ENCODE data around the gene ADAM17. TPM values are rescaled to one million over a fixed set of nuclear protein-coding genes. Genes with fewer than 3 reads are reported as not detected.
"Not testable (repeated sequence)": the region's sequence is repeated elsewhere in the genome, so short reads cannot be mapped to it uniquely, and the experiment has no call there.

ADAM17 gene
- total RNA-seq, 2 experiments from 2014 or later = 20.2 to 23.1 TPM

DNA sequence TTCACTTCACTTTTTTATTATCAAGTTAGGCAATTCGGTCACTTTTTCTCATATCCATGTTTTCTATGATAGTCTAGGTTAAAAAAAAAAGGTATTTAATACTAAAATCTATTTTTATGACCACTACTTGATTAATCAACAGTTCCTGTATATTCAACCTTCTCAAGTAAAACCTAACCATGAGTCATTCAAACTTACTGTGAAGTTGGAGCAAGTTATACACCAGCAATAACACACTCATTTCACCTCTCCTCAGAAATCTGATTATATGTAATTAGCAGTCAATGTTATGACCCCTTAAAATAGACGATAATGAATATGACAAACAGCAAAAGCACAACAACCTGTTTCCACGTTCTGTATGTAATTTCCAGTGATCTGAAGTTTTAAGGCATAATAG, 35.0 kb upstream of the ADAM17 start:
- DNase-seq (no peak), ATAC-seq (peak; percentile 41)

DNA sequence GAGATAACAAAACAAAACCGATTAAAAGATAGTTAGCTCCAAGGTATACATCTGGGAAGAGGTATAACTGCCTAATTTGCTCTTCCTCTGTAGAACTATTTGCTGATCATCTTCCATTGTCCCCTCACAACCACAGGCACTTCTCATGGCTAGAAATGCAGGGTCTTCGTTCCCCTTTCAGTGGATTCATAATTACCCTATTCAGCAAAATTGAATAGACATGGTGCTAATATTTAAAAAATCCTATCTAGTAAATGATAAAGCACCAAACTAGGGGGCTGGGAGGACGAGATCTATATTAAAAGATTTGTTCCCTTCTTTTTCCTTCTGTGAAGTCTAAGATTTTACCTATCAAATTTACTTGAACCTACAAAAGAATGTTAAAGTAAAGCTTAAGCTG, 30.8 kb upstream of the ADAM17 start:
- H3K27me3 Mint-ChIP-seq = no peaks in the 10 kb centered on the region
- peaks cover 59% of the 10 kb centered on the region for H3K36me3 Mint-ChIP-seq (ENCODE audit: low read depth)
- no peaks in the 10 kb centered on the region for H3K9me3 Mint-ChIP-seq (ENCODE audit: low read depth)
- H3K27ac Mint-ChIP-seq = peak overlapping the region; percentile 20
- ChIA-PET CTCF (interaction anchor here (0.6 to 1.5 kb wide), 4 partner anchors 21 to 271 kb away, joined by 3 to 4 read pairs (median 3); partner anchors contain the start of gene ADAM17), POLR2A (no interaction called here)
- intact Hi-C loops (cut with DNase I, micrococcal nuclease) = no loop called here
- no peak for DNase-seq
- ATAC-seq = no peak
- H3K4me1 Mint-ChIP-seq = peaks cover 18% of the 10 kb centered on the region
- no peak overlapping the region for H3K4me3 Mint-ChIP-seq

More for the DNA sequence above, 35.0 kb upstream of the ADAM17 start:
- intact Hi-C loops (cut with DNase I, micrococcal nuclease) = loop anchor here in 1 of 2 experiments (5.0 kb wide), 1 partner anchor 98 kb away; no protein-coding TSS in a partner anchor
- ChIA-PET CTCF (interaction anchor here (0.8 kb wide), 1 partner anchor 43 kb away, joined by 3 read pairs; no protein-coding TSS in a partner anchor), POLR2A (interaction anchor here (0.7 kb wide), 1 partner anchor 211 kb away, joined by 4 read pairs; no protein-coding TSS in a partner anchor)
- Mint-ChIP-seq H3K4me1 (peaks cover 47% of the 10 kb centered on the region), H3K9me3 (ENCODE audit: low read depth) (no peaks in the 10 kb centered on the region), H3K4me3 (no peak overlapping the region), H3K27ac (peak overlapping the region; percentile 83), H3K36me3 (ENCODE audit: low read depth) (peaks cover 57% of the 10 kb centered on the region), H3K27me3 (no peaks in the 10 kb centered on the region)

DNA sequence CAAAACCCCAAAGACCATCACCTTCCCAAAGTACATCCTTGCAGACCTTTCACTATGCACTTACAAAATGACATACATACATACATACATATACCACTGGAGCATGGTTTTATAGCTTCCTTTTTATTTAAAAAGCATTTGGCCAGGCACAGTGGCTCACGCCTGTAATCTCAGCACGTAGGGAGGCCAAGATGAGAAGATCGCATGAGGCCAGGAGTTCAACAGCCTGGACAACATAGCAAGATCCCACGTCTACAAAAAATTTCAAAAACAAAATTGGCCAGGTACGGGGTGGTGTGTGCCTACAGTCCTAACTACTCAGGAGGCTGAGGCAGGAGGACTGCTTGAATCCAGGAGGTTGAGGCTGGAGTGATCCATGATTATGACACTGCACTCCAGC, 29.9 kb upstream of the ADAM17 start:
- intact Hi-C loops (cut with DNase I, micrococcal nuclease) = loop anchor here in 1 of 2 experiments (1.0 kb wide), 1 partner anchor 12 kb away; no protein-coding TSS in a partner anchor
- Mint-ChIP-seq H3K4me1 (peaks cover 9% of the 10 kb centered on the region), H3K9me3 (ENCODE audit: low read depth) (no peaks in the 10 kb centered on the region), H3K27ac (no peak overlapping the region), H3K4me3 (no peak overlapping the region), H3K36me3 (ENCODE audit: low read depth) (peaks cover 51% of the 10 kb centered on the region), H3K27me3 (no peaks in the 10 kb centered on the region)
- DNase-seq = no peak
- ATAC-seq = no peak
- ChIA-PET POLR2A (no interaction called here), CTCF (no interaction called here)

DNA sequence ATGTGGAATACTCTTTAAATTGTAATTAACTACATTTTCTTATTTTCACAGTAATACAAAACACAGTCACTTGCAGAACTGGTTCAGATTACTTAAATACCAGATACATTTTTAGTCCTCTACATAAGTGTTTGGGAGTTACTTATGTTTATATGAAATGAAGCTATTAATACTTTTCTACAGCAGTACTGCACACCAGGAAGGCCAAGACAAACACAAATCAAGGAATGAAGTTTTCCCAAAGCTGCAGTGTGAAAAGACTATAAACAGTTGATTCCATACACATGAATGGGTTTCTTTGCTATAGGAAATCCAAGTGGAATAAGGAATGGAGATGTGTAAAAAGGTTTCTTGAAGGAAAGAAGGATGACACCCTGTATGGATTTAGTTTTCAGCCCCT, 29.3 kb upstream of the ADAM17 start:
- CTCF ChIA-PET = not testable (repeated sequence)

DNA sequence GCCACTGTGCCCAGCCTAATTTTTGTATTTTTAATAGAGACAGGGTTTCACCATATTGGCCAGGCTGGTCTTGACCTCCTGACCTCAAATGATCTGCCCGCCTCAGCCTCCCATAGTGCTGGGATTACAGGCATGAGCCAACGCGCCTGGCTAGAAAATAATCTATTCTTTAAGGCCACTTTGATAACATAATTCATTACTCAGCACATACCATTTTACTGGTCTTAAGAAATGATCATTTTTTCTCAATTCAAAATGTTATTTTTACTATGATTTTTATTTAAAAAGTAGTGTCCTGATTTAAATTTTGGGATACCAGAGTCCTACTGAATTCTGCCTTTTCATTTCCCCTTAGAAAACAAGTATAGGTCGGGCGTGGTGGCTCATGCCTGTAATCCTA, 27.0 kb upstream of the ADAM17 start:
- no peaks in the 10 kb centered on the region for H3K4me1 Mint-ChIP-seq
- H3K27ac Mint-ChIP-seq = no peak overlapping the region
- intact Hi-C loops (cut with DNase I, micrococcal nuclease) = no loop called here
- ATAC-seq (no peak), DNase-seq (no peak)
- peaks cover 34% of the 10 kb centered on the region for H3K36me3 Mint-ChIP-seq (ENCODE audit: low read depth)
- CTCF ChIA-PET = interaction anchor here (0.8 kb wide), 1 partner anchor 207 kb away, joined by 3 read pairs; no protein-coding TSS in a partner anchor
- no peaks in the 10 kb centered on the region for H3K27me3 Mint-ChIP-seq
- no peak overlapping the region for H3K4me3 Mint-ChIP-seq
- H3K9me3 Mint-ChIP-seq (ENCODE audit: low read depth) = no peaks in the 10 kb centered on the region
- POLR2A ChIA-PET = no interaction called here

More for the DNA sequence above, 29.3 kb upstream of the ADAM17 start:
- H3K4me1 Mint-ChIP-seq; H3K27me3 Mint-ChIP-seq; DNase-seq; POLR2A ChIA-PET; ATAC-seq; H3K4me3 Mint-ChIP-seq; H3K27ac Mint-ChIP-seq; H3K9me3 Mint-ChIP-seq (ENCODE audit: low read depth): not testable (repeated sequence)
- intact Hi-C loops (cut with DNase I, micrococcal nuclease) = loop anchor here in 1 of 2 experiments (1.0 kb wide), 1 partner anchor 12 kb away; no protein-coding TSS in a partner anchor
- peaks cover 47% of the 10 kb centered on the region for H3K36me3 Mint-ChIP-seq (ENCODE audit: low read depth)

DNA sequence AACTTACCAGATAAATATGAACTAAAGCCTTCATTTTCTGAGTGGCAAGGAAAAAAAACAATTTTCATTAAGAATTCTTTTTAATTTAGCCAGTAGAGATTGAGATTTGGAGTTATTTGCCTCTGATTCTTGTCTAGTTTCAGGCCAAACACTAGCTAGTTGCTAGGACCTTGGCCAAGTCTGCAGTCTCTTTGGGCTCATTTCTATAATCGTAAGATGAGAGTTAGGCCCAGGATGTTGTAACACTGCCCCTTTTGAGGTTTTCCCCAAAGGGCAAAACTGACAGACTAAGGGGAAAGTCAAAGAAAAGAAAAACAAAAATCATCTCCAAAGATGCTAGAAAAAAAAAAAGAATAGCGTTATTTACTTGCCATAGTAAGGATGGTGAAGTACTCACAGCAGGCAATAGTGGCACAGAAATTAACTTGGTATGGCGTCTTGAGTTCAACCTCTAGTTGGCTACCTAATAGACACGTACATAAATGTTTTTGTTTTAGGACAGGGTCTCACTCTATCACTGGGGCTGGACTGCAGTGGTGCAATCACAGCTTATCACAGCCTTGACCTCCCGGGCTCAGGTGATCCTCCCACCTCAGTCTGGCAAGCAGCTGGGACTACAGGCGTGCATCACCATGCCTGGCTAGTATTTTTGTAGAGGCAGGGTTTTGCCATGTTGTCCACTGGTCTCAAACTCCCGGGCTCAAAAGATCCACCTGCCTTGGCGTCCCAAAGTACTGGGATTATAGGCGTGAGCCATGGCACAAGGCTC, 23.0 kb upstream of the ADAM17 start:
- ATAC-seq (no peak), DNase-seq (no peak)
- H3K4me1 Mint-ChIP-seq = peaks cover 9% of the 10 kb centered on the region
- intact Hi-C loops (cut with DNase I, micrococcal nuclease) = no loop called here
- H3K9me3 Mint-ChIP-seq (ENCODE audit: low read depth) = no peaks in the 10 kb centered on the region
- no peaks in the 10 kb centered on the region for H3K27me3 Mint-ChIP-seq
- peaks cover 5% of the 10 kb centered on the region for H3K36me3 Mint-ChIP-seq (ENCODE audit: low read depth)
- no peak overlapping the region for H3K4me3 Mint-ChIP-seq
- H3K27ac Mint-ChIP-seq = no peak overlapping the region
- ChIA-PET POLR2A (interaction anchor here (0.6 kb wide), 1 partner anchor 988 kb away, joined by 5 read pairs; no protein-coding TSS in a partner anchor), CTCF (interaction anchor here (0.6 to 1.1 kb wide), 4 partner anchors 9 to 450 kb away, joined by 3 to 5 read pairs (median 4); no protein-coding TSS in a partner anchor)

DNA sequence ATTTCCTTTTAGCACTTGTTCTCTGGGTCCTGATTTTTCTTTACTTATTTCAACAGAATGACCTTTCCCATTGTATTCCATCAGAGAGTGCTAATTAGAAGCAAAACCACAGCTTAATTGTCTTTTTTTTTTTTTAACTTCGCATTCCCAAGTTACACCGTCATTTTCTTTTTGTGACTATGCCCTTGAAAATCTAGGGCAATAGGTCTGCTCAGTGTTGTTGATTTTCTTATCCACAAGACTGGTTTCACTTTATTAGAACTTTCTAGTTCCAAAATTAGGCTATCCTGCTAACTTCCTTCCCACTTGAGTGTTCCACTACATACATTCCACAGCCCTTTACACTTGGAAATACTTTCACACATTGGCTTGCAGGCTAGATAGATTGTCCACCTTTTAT, 18.7 kb upstream of the ADAM17 start:
- ChIA-PET CTCF (interaction anchor here (0.5 to 0.7 kb wide), 2 partner anchors 19 to 26 kb away, joined by 3 read pairs; partner anchors contain the start of gene ADAM17), POLR2A (no interaction called here)
- DNase-seq (no peak), ATAC-seq (no peak)
- Mint-ChIP-seq H3K9me3 (ENCODE audit: low read depth) (no peaks in the 10 kb centered on the region), H3K27ac (no peak overlapping the region), H3K27me3 (no peaks in the 10 kb centered on the region), H3K36me3 (ENCODE audit: low read depth) (no peaks in the 10 kb centered on the region), H3K4me3 (no peak overlapping the region), H3K4me1 (peaks cover 19% of the 10 kb centered on the region)
- intact Hi-C loops (cut with DNase I, micrococcal nuclease) = no loop called here

DNA sequence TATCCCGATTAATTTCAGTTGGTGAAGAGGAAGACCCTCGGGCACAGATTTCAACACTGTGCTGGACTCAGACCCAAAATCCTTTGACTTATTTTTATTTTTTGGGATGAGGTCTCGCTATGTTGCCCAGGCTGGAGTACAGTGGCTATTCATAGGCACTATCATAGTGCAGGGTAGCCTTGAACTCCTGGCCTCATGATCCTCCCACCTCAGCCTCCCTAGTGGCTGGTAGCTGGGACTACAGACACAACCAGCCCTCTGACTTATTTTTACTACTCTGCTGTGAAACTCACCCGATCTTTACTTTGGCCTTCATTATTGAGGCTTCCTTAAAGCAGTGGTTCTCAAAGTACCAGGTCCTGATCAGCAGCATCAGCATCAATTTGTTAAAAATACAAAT, 18.2 kb upstream of the ADAM17 start:
- Mint-ChIP-seq H3K27me3 (no peaks in the 10 kb centered on the region), H3K27ac (no peak overlapping the region), H3K4me1 (peaks cover 19% of the 10 kb centered on the region), H3K9me3 (ENCODE audit: low read depth) (no peaks in the 10 kb centered on the region), H3K4me3 (no peak overlapping the region), H3K36me3 (ENCODE audit: low read depth) (no peaks in the 10 kb centered on the region)
- ATAC-seq (peak; percentile 33), DNase-seq (no peak)
- CTCF ChIA-PET = interaction anchor here (0.5 to 0.7 kb wide), 2 partner anchors 18 to 192 kb away, joined by 3 read pairs; partner anchors contain the start of gene ADAM17
- POLR2A ChIA-PET = no interaction called here
- intact Hi-C loops (cut with DNase I, micrococcal nuclease) = loop anchor here in 1 of 2 experiments (1.0 kb wide), 1 partner anchor 11 kb away; no protein-coding TSS in a partner anchor

DNA sequence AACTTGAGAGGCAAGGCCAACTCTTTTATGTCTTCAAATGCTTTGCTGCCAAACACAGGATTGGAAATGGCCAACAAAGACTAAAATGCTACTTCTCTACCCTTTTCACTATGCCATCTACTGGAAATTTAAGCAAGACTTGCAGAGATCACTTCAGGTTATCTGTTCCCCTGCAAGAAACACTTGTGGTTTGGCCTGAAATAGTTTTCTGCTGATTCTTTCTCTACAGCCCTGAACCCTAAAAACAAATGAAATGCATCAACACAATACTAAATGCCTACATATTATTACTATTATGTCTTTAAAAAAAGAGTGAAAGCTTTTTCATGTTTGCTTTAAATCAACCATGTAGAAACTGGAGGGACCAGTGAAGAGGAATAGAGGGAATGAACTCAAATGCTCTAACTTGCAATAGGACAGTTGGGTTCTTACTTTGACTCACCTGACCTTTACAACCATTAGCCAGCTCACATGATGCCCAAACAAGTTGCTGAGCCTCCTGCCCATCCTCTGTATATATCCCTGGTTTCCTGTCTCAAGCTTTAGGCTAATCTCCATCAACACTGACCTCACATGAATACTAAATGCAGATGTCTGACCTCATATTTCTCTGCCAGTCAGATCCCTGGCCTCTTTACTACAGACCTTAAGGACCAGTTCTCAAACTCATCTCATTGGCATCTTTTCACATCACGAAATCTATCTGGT, 17.5 kb upstream of the ADAM17 start:
- CTCF ChIA-PET = interaction anchor here (0.5 to 0.7 kb wide), 2 partner anchors 14 to 191 kb away, joined by 3 to 5 read pairs; no protein-coding TSS in a partner anchor
- no peaks in the 10 kb centered on the region for H3K9me3 Mint-ChIP-seq (ENCODE audit: low read depth)
- ATAC-seq (peak; percentile 63), DNase-seq (no peak)
- POLR2A ChIA-PET = no interaction called here
- H3K27ac Mint-ChIP-seq = no peak overlapping the region
- no peaks in the 10 kb centered on the region for H3K36me3 Mint-ChIP-seq (ENCODE audit: low read depth)
- no peaks in the 10 kb centered on the region for H3K27me3 Mint-ChIP-seq
- H3K4me3 Mint-ChIP-seq = no peak overlapping the region
- peaks cover 19% of the 10 kb centered on the region for H3K4me1 Mint-ChIP-seq
- intact Hi-C loops (cut with DNase I, micrococcal nuclease) = loop anchor here in 1 of 2 experiments (1.0 kb wide), 1 partner anchor 12 kb away; no protein-coding TSS in a partner anchor

DNA sequence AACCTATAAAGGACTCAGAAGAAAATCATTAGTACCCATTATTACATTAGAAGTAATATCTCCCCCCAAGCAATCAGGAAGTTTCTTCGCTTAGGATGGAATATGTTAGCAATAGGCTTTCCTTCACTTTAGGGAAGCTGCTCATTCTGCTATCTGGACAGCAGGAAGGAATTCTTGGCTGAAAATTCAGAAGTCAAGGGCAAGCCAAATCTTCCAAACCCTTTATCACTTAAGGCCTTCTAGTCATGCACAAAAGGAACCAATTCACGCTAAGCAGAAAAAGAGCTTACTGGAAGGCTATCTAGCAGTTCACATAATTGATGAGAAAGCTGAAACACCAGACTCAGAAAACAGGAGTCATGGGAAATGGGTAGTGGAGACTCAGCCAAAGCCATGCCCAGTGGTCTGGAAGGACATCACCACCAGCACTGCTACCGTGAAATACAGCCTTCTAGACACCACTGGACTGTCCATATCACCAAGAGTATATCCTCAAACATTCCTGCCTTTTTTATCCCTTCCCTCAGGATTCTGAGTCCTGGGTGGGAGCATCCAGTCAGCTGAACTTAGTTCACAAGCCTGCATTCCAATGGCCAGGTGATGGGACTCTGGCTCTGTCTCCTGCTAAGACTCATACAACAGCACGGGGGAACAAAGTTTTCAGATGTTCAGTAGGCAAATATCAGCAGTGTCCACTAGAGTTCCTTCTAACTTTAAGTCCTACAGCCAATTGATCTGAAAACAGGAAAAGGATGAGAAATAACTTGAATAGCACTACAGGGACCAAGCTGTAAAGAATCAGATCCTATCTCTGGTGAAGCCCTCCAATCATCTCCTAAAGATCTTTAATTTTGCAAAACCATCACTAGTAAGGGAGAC, 14.8 kb upstream of the ADAM17 start:
- CTCF ChIA-PET = interaction anchor here (0.6 kb wide), 2 partner anchors 11 to 400 kb away, joined by 3 read pairs; no protein-coding TSS in a partner anchor
- intact Hi-C loops (cut with DNase I, micrococcal nuclease) = no loop called here
- Mint-ChIP-seq H3K36me3 (ENCODE audit: low read depth) (no peaks in the 10 kb centered on the region), H3K9me3 (ENCODE audit: low read depth) (no peaks in the 10 kb centered on the region), H3K27me3 (no peaks in the 10 kb centered on the region), H3K4me3 (no peak overlapping the region), H3K27ac (no peak overlapping the region), H3K4me1 (peaks cover 19% of the 10 kb centered on the region)
- ATAC-seq (no peak), DNase-seq (no peak)
- POLR2A ChIA-PET = no interaction called here

All from activated CD4-positive, alpha-beta T cell treated with anti-CD3 and anti-CD28 coated beads for 36 hours (primary cell).